ENCODE measurements around the gene GRHL1. TPM values are rescaled to one million over a fixed set of nuclear protein-coding genes. Genes with fewer than 3 reads are reported as not detected.

Gene GRHL1
- total and polyA plus RNA-seq, 9 of the 15 experiments (the other 6 are each of a cell fraction or from before 2014, with no cell fraction given) = 1.7 to 6.1 (median 4.7) TPM

GRCh38 chr2:9983401-9984216 is 32.1 kb downstream of the GRHL1 start (continued):
- TF ChIP-seq IRF9 (tag; IDR thresholded peaks at IDR 0.05) (no peak), RAD51 (IDR thresholded peaks at IDR 0.05; ENCODE audit: borderline replicate concordance, low read depth) (no peak), SMARCA5 (IDR thresholded peaks at IDR 0.05) (no peak), PCBP2 (IDR thresholded peaks at IDR 0.05; ENCODE audit: low read depth, low read length, poor library complexity, severe bottlenecking) (no peak), NFIX (CRISPR knock-in tag; IDR thresholded peaks at IDR 0.05; ENCODE audit: low read depth) (no peak), PHTF2 (CRISPR knock-in tag; IDR thresholded peaks at IDR 0.05) (no peak), MECOM (CRISPR knock-in tag; IDR thresholded peaks at IDR 0.05) (no peak), TCF3 (CRISPR knock-in tag; IDR thresholded peaks at IDR 0.05) (no peak), POLR2H (tag; IDR thresholded peaks at IDR 0.05; ENCODE audit: low read depth) (no peak), ZHX1 (conservative IDR thresholded peaks at IDR 0.05; ENCODE audit: low read length) (no peak), EZH2 (IDR thresholded peaks at IDR 0.05; ENCODE audit: borderline replicate concordance, low read depth, low read length) (no peak), KDM1A (IDR thresholded peaks at IDR 0.05) (peak; percentile 38 to 47; a peak in 2 of 4 replicates), ARID3B (CRISPR knock-in tag; IDR thresholded peaks at IDR 0.05; ENCODE audit: borderline replicate concordance) (no peak), TAF7 (tag; IDR thresholded peaks at IDR 0.05) (no peak), TFE3 (CRISPR knock-in tag; IDR thresholded peaks at IDR 0.05) (no peak), CEBPB (tag; IDR thresholded peaks at IDR 0.05) (peak; percentile 83), CEBPG (CRISPR knock-in tag; IDR thresholded peaks at IDR 0.05) (peak; percentile 53; the same call in 1 of the 2 replicates), CEBPG (tag; conservative IDR thresholded peaks at IDR 0.05 in 1 of 2, IDR thresholded peaks at IDR 0.05 in 1 of 2) (peak; percentile 9 to 28; a peak in 2 of 4 replicates), ZC3H8 (IDR thresholded peaks at IDR 0.05) (no peak), FOSL1 (tag; conservative IDR thresholded peaks at IDR 0.05) (peak; percentile 57), ELK1 (CRISPR knock-in tag; IDR thresholded peaks at IDR 0.05) (no peak)

Data from K562 (cell line).